Astrocyte of the spinal cord (primary cell): Measurements from ENCODE around the gene VPS8.

Source experiments
- DNase-seq: peaks from one replicate; pipeline ENCODE4 v3.0.0; 2011; ENCODE audit warnings: low read depth, low spot score
- H3K4me3 ChIP-seq: 2 replicates; pipeline ENCODE4 v1.5.1; 2011; ENCODE audit warnings: low read depth, mild to moderate bottlenecking, low read length, moderate library complexity
- CTCF ChIP-seq: IDR thresholded peaks from 2 replicates; pipeline ENCODE4 v1.5.1; 2012; ENCODE audit warnings: low read depth, mild to moderate bottlenecking, low read length, inconsistent platforms
- in situ Hi-C: cut with HindIII; loops from 2 replicates; pipeline ENCODE4 v1.10.0; 2017; ENCODE audit warnings: low sequenced_read_pairs

Gene VPS8

DNA sequence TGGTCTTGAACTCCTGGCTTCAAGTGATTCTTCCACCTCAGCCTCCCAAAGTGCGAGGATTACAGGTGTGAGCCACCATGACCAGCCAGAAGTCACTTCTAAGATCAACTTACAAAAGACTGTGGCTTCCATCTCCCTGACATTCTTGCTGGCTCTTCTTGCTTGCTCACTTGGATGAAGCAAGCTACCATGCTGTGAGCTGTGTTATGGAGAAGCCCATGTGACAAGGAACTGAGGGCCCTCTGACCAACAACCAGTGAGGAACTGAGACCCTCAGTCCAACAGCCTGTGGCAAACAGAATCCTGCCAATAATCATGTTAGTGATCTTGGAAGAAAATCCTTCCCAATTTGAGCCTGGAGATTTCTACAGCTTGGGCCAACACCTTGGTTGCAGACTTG, 7.2 kb upstream of the VPS8 start:
- no peak overlapping the region for H3K4me3 ChIP-seq
- no peak for TF ChIP-seq CTCF
- DNase-seq = no peak
- in situ Hi-C loops = no loop called here

- DNase-seq = no peak
- TF ChIP-seq CTCF = no peak
- no peak overlapping the region for H3K4me3 ChIP-seq
- in situ Hi-C loops = no loop called here
These were observed 6.5 kb upstream of the VPS8 start for GRCh38 chr3:184805351-184806038.

DNA sequence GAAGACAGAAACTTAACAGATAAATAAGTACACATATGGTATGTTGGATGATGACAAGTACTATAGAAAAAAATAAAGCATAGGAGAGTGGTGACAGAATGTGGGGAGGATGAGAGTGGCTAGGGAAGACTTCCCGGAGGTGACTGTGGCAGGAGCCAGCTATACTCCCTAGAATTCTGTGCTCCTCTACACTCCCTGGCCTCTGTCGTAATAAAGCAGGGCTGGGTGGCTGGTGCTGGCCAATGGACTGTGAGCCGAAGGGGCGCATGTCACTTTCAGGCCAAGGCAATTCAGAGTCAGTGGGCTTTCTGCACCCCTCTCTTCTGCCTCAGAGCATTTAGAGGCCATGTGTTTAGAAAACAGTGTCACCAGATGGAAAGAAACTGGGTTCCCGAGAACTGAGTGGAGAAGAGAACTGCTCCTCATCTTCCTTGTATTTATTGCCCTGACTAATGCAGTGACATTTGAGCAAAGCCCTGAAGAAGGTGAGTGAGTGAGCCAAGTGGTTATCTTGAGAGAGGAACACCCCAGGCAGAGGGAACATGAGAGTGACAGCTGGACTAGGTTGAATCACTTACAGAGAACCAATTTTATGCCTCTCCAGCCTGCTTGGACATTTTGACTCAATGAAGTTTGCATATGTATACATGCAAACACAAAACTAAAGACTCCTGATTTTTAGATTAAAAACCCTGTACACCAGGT, 5.2 kb upstream of the VPS8 start:
- no peak for TF ChIP-seq CTCF
- no peak for DNase-seq
- in situ Hi-C loops = no loop called here
- H3K4me3 ChIP-seq = no peak overlapping the region

DNA sequence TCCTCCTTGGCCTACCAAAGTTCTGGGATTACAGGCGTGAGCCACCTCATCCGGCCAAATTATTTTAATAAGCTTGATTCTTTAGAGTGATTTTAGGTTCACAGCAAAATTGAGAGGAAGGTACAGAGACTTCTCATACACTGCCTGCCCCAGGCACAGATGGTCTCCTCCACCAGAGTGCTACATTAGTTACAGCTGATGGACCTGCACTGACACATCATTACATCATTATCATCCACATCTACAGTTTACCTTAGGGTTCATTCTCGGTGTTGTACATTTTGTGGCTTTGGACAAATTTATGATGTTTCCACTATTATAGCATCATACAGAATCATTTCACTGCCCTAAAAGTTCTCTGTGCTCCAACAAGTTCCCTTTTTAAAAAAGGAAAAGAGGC, 4.4 kb upstream of the VPS8 start:
- in situ Hi-C loops = no loop called here
- H3K4me3 ChIP-seq = no peak overlapping the region
- no peak for DNase-seq
- no peak for TF ChIP-seq CTCF

DNA sequence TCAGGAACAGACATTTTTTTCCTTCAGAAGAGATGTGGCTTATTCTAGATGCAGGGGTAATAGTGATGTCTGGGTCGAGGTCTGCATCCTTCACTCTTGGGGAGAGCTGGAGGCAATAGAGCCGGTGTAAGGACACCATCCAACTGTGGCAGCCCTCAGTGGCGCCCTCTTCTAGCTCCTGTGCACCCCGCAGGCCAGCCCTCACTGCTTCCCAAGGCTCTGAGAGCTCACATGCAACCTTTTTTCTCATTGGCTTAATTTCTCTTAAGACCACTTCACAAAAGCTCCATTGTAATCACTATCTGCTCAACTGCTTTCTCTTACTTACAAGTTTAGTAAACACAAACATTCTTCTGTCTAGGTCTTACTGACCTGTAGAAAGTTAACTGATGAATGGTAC, 3.9 kb upstream of the VPS8 start:
- DNase-seq = no peak
- TF ChIP-seq CTCF = no peak
- no peak overlapping the region for H3K4me3 ChIP-seq
- in situ Hi-C loops = no loop called here

GRCh38 chr3:184810146-184810545, 1.8 kb upstream of the VPS8 start:
- no peak overlapping the region for H3K4me3 ChIP-seq
- no peak for TF ChIP-seq CTCF
- in situ Hi-C loops = no loop called here
- no peak for DNase-seq
